GM21786 (cell line): ENCODE measurements around the gene ITGAX.
A peak's percentile ranks its signal among the peaks of the same experiment; 100 is the strongest.

Source experiments
- ATAC-seq: cut with Tn5 transposase; IDR thresholded peaks from one replicate; pipeline ENCODE4 v1.9.1; 2021; ENCODE audit not compliant: unreplicated experiment

Gene ITGAX

GRCh38 chr16:31371619-31372484 is 16.9 kb downstream of the ITGAX start:
- ATAC-seq, result no peak

- no peak for ATAC-seq
These were observed 18.3 kb downstream of the ITGAX start for GRCh38 chr16:31373235-31373634.

- ATAC-seq, result no peak
These were observed 20.3 kb downstream of the ITGAX start for GRCh38 chr16:31375231-31375630.

GRCh38 chr16:31376705-31377104 is 21.7 kb downstream of the ITGAX start:
- no peak for ATAC-seq

- no peak for ATAC-seq
These were observed 22.4 kb downstream of the ITGAX start for GRCh38 chr16:31377210-31377903.

GRCh38 chr16:31380201-31380600 is 25.2 kb downstream of the ITGAX start:
- no peak for ATAC-seq

- peak; percentile 56 for ATAC-seq
These were observed 27.6 kb downstream of the ITGAX start for GRCh38 chr16:31382485-31383161.

GRCh38 chr16:31385680-31386079 is 30.7 kb downstream of the ITGAX start:
- no peak for ATAC-seq

GRCh38 chr16:31386157-31386984 is 31.4 kb downstream of the ITGAX start:
- no peak for ATAC-seq

- no peak for ATAC-seq
These were observed 33.6 kb downstream of the ITGAX start for GRCh38 chr16:31388535-31388934.

- ATAC-seq, result no peak
These were observed 35.6 kb downstream of the ITGAX start for GRCh38 chr16:31390504-31391041.

GRCh38 chr16:31393056-31393455 is 38.1 kb downstream of the ITGAX start, which contains the start of gene ITGAD:
TSS of gene ITGAD (plus strand) at chr16:31393335. CDS start at chr16:31393361, 26 bp downstream.
- ATAC-seq, result no peak

- ATAC-seq, result no peak
These were observed 40.7 kb downstream of the ITGAX start for GRCh38 chr16:31395647-31396046.

GRCh38 chr16:31397096-31397660 is 42.2 kb downstream of the ITGAX start:
- ATAC-seq, result no peak

GRCh38 chr16:31397701-31398100 is 42.7 kb downstream of the ITGAX start:
- no peak for ATAC-seq

GRCh38 chr16:31400191-31400590 is 45.2 kb downstream of the ITGAX start:
- ATAC-seq, result no peak

GRCh38 chr16:31401436-31401835 is 46.5 kb downstream of the ITGAX start:
- no peak for ATAC-seq

GRCh38 chr16:31402687-31403086 is 47.7 kb downstream of the ITGAX start:
- no peak for ATAC-seq

- ATAC-seq, result no peak
These were observed 48.8 kb downstream of the ITGAX start for GRCh38 chr16:31403590-31404352.
